HepG2 (cell line): Measurements from ENCODE around the gene DUSP9. TPM values are rescaled to one million over a fixed set of nuclear protein-coding genes. Genes with fewer than 3 reads are reported as not detected.

Source experiments
- BORCS8-MEF2B ChIP-seq: sonication (generic); formaldehyde crosslinking; IDR thresholded peaks from 2 replicates; pipeline ENCODE4 v1.8.0; 2022; ENCODE audit warnings: mild to moderate bottlenecking, missing genetic modification reagents
- BRCA1 ChIP-seq: sonication (generic); formaldehyde crosslinking; IDR thresholded peaks from 2 replicates; pipeline ENCODE4 v1.4.0; 2020; ENCODE audit warnings: missing genetic modification reagents
- FOSL1 ChIP-seq: sonication (generic); formaldehyde crosslinking; IDR thresholded peaks from 2 replicates; pipeline ENCODE4 v1.9.0; 2021; ENCODE audit warnings: missing genetic modification reagents, borderline replicate concordance
- FOSL2 ChIP-seq: sonication (generic); formaldehyde crosslinking; IDR thresholded peaks from 2 replicates; pipeline ENCODE4 v1.4.0; 2020; ENCODE audit warnings: missing genetic modification reagents
- HNF4G ChIP-seq, 2 experiments: sonication (generic) in 1 of 2; formaldehyde crosslinking in 1 of 2; IDR thresholded peaks; 2 replicates each; pipeline versions ENCODE4 v1.4.0 to v1.6.1; 2011 to 2020; ENCODE audit warnings: borderline replicate concordance in 2 of 2, low read depth in 2 of 2, mild to moderate bottlenecking in 2 of 2, low read length in 1 of 2, missing genetic modification reagents in 1 of 2, moderate library complexity in 1 of 2
- KDM1A ChIP-seq: IDR thresholded peaks from 2 replicates; pipeline ENCODE4 v1.6.1; 2016; ENCODE audit warnings: missing compliant biosample characterization
- KLF16 ChIP-seq, 2 experiments: sonication (generic) in 1 of 2; formaldehyde crosslinking in 1 of 2; IDR thresholded peaks; 2 replicates each; pipeline versions ENCODE4 v1.6.1 to v1.8.0; 2016 to 2023; ENCODE audit warnings: missing genetic modification reagents in 2 of 2, missing compliant biosample characterization in 1 of 2
- MEIS2 ChIP-seq: sonication (generic); formaldehyde crosslinking; IDR thresholded peaks from 2 replicates; pipeline ENCODE4 v1.9.0; 2021; ENCODE audit warnings: mild to moderate bottlenecking, missing genetic modification reagents
- MIXL1 ChIP-seq: IDR thresholded peaks from 2 replicates; pipeline ENCODE4 v1.6.1; 2016
- NONO ChIP-seq, 2 experiments: fragments of 450-650 bp in 1 of 2; sonication (generic) in 1 of 2; formaldehyde crosslinking in 1 of 2; IDR thresholded peaks in 1 of 2; conservative IDR thresholded peaks in 1 of 2; 2 replicates each; pipeline versions ENCODE4 v1.6.1 to v1.8.0; 2017 to 2022; ENCODE audit warnings: mild to moderate bottlenecking in 1 of 2, missing genetic modification reagents in 1 of 2, moderate library complexity in 1 of 2
- SYNCRIP ChIP-seq: fragments of 200-400 bp; formaldehyde crosslinking; IDR thresholded peaks from 2 replicates; pipeline ENCODE4 v1.6.1; 2018; ENCODE audit warnings: mild to moderate bottlenecking, low read depth, low read length; ENCODE audit not compliant: insufficient read depth
- YEATS4 ChIP-seq: sonication (generic); formaldehyde crosslinking; IDR thresholded peaks from 2 replicates; pipeline ENCODE4 v1.4.0; 2020; ENCODE audit warnings: missing genetic modification reagents, borderline replicate concordance
- ZBTB7B ChIP-seq: sonication (generic); formaldehyde crosslinking; IDR thresholded peaks from 2 replicates; pipeline ENCODE4 v1.4.0; 2020; ENCODE audit warnings: missing genetic modification reagents
- ZNF24 ChIP-seq: fragments of 450-650 bp; IDR thresholded peaks from 2 replicates; pipeline ENCODE4 v1.6.1; 2017; ENCODE audit warnings: antibody characterized with exemption, mild to moderate bottlenecking
- ZNF274 ChIP-seq: sonication (generic); formaldehyde crosslinking; IDR thresholded peaks from 2 replicates; pipeline ENCODE4 v1.5.1; 2020; ENCODE audit warnings: mild to moderate bottlenecking, missing genetic modification reagents
- ZNF543 ChIP-seq: sonication (generic); formaldehyde crosslinking; IDR thresholded peaks from 2 replicates; pipeline ENCODE4 v1.4.0; 2020; ENCODE audit warnings: mild to moderate bottlenecking, missing genetic modification reagents
- ZNF670 ChIP-seq: sonication (generic); formaldehyde crosslinking; IDR thresholded peaks from 2 replicates; pipeline ENCODE4 v1.8.0; 2022; ENCODE audit warnings: mild to moderate bottlenecking, missing genetic modification reagents, borderline replicate concordance
- ZNF749 ChIP-seq: sonication (generic); formaldehyde crosslinking; IDR thresholded peaks from 2 replicates; pipeline ENCODE4 v1.8.0; 2022; ENCODE audit warnings: mild to moderate bottlenecking, missing genetic modification reagents, moderate library complexity, borderline replicate concordance
- polyA plus RNA-seq, 8 experiments: library from polyadenylated mRNA; depleted of rRNA in 3 of 8; stranded (reverse) in 7 of 8; unstranded in 1 of 8; fragments of >200 nt; fragmentation: Illumina TruSeq in 4 of 8; extraction: Trizol in 4 of 8; gene quantifications; 2 replicates each; pipeline versions ENCODE4 v1.2.1 to v1.2.3, GENCODE V29; 2011 to 2016; ENCODE audit warnings: low read depth in 4 of 8, missing spikeins in 1 of 8, mixed read lengths in 1 of 8; ENCODE audit not compliant: insufficient read depth in 1 of 8
- total RNA-seq, 5 experiments: library from RNA; depleted of rRNA; stranded (reverse); fragments of >200 nt; fragmentation: Illumina TruSeq; extraction: Trizol; gene quantifications; 2 replicates each; pipeline ENCODE4 v1.2.3, GENCODE V29; 2016; ENCODE audit warnings: low read depth in 1 of 5
- TF ChIP-seq, protein P1 (sequence below): sonication (generic); formaldehyde crosslinking; IDR thresholded peaks from 2 replicates; pipeline ENCODE4 v1.4.0; 2020; ENCODE audit warnings: missing genetic modification reagents
- TF ChIP-seq, protein P2 (sequence below): sonication (generic); formaldehyde crosslinking; IDR thresholded peaks from 2 replicates; pipeline ENCODE4 v1.4.0; 2020; ENCODE audit warnings: missing genetic modification reagents
- TF ChIP-seq, protein P3 (sequence below): sonication (generic); formaldehyde crosslinking; IDR thresholded peaks from 2 replicates; pipeline ENCODE4 v1.4.0; 2020; ENCODE audit warnings: missing genetic modification reagents; ENCODE audit errors: not compliant biosample characterization
- TF ChIP-seq, protein P4 (sequence below), 2 experiments: fragments of 450-650 bp in 1 of 2; sonication (generic) in 1 of 2; formaldehyde crosslinking; IDR thresholded peaks; 2 replicates each; pipeline versions ENCODE4 v1.5.0 to v1.8.0; 2020 to 2022; ENCODE audit warnings: mild to moderate bottlenecking in 1 of 2, missing genetic modification reagents in 1 of 2

DUSP9 gene
- total and polyA plus RNA-seq, 2 of the 13 experiments (the other 11 are each of a cell fraction or from before 2014, with no cell fraction given), result 235 to 435 TPM

DNA sequence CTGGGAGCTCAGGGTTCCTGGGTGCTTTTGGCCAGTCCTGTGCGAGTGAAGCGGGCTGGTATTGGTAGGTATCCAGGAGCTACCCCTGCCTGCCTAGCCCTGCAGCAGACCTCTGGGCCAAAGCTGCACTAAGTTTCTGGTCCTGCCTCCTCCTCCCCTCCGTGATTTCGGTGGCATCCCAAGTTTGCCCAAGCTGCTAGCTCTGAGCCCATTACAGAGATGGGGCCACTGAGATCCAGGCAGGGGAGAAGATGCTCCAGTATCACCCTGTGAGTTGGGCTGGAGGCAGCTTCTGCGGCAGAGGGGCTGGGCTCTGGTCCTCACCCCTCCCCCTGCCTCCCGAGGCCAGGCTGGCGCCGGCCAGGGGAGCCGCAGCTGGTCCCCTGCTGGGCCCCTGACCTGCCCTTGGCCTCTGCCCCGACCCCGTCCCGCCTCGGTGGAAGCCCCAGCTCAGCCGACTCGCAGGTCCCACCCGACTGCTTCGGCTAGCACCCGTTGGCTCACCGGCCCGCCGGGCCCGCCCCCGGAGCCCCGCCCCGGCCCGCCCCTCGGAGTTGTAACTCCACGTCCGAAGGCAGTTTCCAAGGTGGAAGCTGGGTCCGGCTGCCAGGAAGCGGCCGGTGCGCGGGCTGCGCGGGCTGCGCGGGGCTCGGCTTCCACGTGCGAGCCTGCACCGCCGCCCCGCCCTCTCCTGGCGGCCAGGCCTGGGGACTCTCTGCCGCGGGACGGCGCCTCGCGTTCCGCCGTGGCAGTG, at the start of gene DUSP9 (continued):
- peak in 1 of 2 experiments; percentile 56; a peak in 1 of 4 replicates for TF ChIP-seq KLF16 (CRISPR knock-in tag; IDR thresholded peaks at IDR 0.05)
- TF ChIP-seq MEIS2 (CRISPR knock-in tag), result peak; percentile 32; the same call in 1 of the 2 replicates
- peak; percentile 79 for TF ChIP-seq ZNF749 (CRISPR knock-in tag)
- 0 out of 2 replicates have a peak, but pooled peaks have one; percentile 14 for TF ChIP-seq FOSL2 (CRISPR knock-in tag)
- TF ChIP-seq, protein P1, sequence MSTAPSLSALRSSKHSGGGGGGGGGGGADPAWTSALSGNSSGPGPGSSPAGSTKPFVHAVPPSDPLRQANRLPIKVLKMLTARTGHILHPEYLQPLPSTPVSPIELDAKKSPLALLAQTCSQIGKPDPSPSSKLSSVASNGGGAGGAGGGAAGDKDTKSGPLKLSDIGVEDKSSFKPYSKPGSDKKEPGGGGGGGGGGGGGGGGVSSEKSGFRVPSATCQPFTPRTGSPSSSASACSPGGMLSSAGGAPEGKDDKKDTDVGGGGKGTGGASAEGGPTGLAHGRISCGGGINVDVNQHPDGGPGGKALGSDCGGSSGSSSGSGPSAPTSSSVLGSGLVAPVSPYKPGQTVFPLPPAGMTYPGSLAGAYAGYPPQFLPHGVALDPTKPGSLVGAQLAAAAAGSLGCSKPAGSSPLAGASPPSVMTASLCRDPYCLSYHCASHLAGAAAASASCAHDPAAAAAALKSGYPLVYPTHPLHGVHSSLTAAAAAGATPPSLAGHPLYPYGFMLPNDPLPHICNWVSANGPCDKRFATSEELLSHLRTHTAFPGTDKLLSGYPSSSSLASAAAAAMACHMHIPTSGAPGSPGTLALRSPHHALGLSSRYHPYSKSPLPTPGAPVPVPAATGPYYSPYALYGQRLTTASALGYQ (CRISPR knock-in tag), result peak; percentile 56; the same call in 1 of the 2 replicates
- TF ChIP-seq MIXL1 (CRISPR knock-in tag), result no peak
- TF ChIP-seq, protein P2, sequence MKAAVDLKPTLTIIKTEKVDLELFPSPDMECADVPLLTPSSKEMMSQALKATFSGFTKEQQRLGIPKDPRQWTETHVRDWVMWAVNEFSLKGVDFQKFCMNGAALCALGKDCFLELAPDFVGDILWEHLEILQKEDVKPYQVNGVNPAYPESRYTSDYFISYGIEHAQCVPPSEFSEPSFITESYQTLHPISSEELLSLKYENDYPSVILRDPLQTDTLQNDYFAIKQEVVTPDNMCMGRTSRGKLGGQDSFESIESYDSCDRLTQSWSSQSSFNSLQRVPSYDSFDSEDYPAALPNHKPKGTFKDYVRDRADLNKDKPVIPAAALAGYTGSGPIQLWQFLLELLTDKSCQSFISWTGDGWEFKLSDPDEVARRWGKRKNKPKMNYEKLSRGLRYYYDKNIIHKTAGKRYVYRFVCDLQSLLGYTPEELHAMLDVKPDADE (CRISPR knock-in tag), result no peak
- peak; percentile 91 for TF ChIP-seq ZBTB7B (CRISPR knock-in tag)
- no peak for TF ChIP-seq ZNF24
- TF ChIP-seq, protein P3, sequence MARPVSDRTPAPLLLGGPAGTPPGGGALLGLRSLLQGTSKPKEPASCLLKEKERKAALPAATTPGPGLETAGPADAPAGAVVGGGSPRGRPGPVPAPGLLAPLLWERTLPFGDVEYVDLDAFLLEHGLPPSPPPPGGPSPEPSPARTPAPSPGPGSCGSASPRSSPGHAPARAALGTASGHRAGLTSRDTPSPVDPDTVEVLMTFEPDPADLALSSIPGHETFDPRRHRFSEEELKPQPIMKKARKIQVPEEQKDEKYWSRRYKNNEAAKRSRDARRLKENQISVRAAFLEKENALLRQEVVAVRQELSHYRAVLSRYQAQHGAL, result no peak
- TF ChIP-seq NONO (IDR thresholded peaks at IDR 0.05), result no peak
- TF ChIP-seq NONO (CRISPR knock-in tag; conservative IDR thresholded peaks at IDR 0.05), result peak; percentile 37; the same call in 1 of the 2 replicates
- TF ChIP-seq ZNF543 (CRISPR knock-in tag), result no peak
- TF ChIP-seq HNF4G (IDR thresholded peaks at IDR 0.05; ENCODE audit: borderline replicate concordance, low read depth, low read length), result peak; percentile 67; the same call in 1 of the 2 replicates
- peak; percentile 47; the same call in 1 of the 2 replicates for TF ChIP-seq HNF4G (CRISPR knock-in tag; IDR thresholded peaks at IDR 0.05; ENCODE audit: borderline replicate concordance, low read depth)
- TF ChIP-seq SYNCRIP, result no peak
- TF ChIP-seq ZNF670, result 0 out of 2 replicates have a peak, but pooled peaks have one; percentile 8
- TF ChIP-seq, protein P4, sequence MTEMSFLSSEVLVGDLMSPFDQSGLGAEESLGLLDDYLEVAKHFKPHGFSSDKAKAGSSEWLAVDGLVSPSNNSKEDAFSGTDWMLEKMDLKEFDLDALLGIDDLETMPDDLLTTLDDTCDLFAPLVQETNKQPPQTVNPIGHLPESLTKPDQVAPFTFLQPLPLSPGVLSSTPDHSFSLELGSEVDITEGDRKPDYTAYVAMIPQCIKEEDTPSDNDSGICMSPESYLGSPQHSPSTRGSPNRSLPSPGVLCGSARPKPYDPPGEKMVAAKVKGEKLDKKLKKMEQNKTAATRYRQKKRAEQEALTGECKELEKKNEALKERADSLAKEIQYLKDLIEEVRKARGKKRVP (CRISPR knock-in tag; IDR thresholded peaks at IDR 0.05), result peak in 1 of 2 experiments; percentile 38; a peak in 1 of 4 replicates
- peak; percentile 67 for TF ChIP-seq BRCA1 (CRISPR knock-in tag)
- TF ChIP-seq YEATS4 (CRISPR knock-in tag), result peak; percentile 51; the same call in 1 of the 2 replicates
- TF ChIP-seq ZNF274 (CRISPR knock-in tag), result no peak
- 0 out of 2 replicates have a peak, but pooled peaks have one; percentile 24 for TF ChIP-seq BORCS8-MEF2B
- peak; percentile 89 for TF ChIP-seq KDM1A
- TF ChIP-seq FOSL1 (CRISPR knock-in tag), result no peak
